H9 (cell line): ENCODE measurements around the gene HLX. TPM values are rescaled to one million over a fixed set of nuclear protein-coding genes. Genes with fewer than 3 reads are reported as not detected.

Source experiments
- DNase-seq: peaks from one replicate; pipeline ENCODE4 v3.0.0-alpha.2; 2017
- H2AFZ ChIP-seq: one replicate; pipeline ENCODE4 v1.6.1; 2013; ENCODE audit warnings: mild to moderate bottlenecking, low read length, control low read depth, moderate library complexity
- H2AK5ac ChIP-seq: 2 replicates; pipeline ENCODE4 v1.6.1; 2013; ENCODE audit warnings: low read length, control low read depth, mixed read lengths; ENCODE audit not compliant: insufficient read length
- H2BK120ac ChIP-seq: one replicate; pipeline ENCODE4 v1.6.1; 2013; ENCODE audit warnings: low read depth, mild to moderate bottlenecking, low read length, control low read depth, inconsistent platforms; ENCODE audit not compliant: poor library complexity, severe bottlenecking
- H2BK12ac ChIP-seq: 2 replicates; pipeline ENCODE4 v1.6.1; 2013; ENCODE audit warnings: low read length, control low read depth, mixed read lengths, low read depth; ENCODE audit not compliant: insufficient read length
- H2BK15ac ChIP-seq: 2 replicates; pipeline ENCODE4 v1.6.1; 2013; ENCODE audit warnings: low read depth, low read length, control low read depth
- H2BK20ac ChIP-seq: one replicate; pipeline ENCODE4 v1.6.1; 2013; ENCODE audit warnings: low read depth, mild to moderate bottlenecking, low read length, control low read depth, inconsistent platforms; ENCODE audit not compliant: poor library complexity, severe bottlenecking
- H2BK5ac ChIP-seq: 2 replicates; pipeline ENCODE4 v1.6.1; 2013; ENCODE audit warnings: low read length, control low read depth, mixed read lengths; ENCODE audit not compliant: insufficient read length
- H3K14ac ChIP-seq: 2 replicates; pipeline ENCODE4 v1.6.1; 2013; ENCODE audit warnings: low read length, control low read depth; ENCODE audit not compliant: insufficient read depth
- H3K18ac ChIP-seq: 2 replicates; pipeline ENCODE4 v1.6.1; 2013; ENCODE audit warnings: low read depth, mild to moderate bottlenecking, mixed read lengths, low read length, control low read depth; ENCODE audit not compliant: insufficient read length
- H3K23ac ChIP-seq: 2 replicates; pipeline ENCODE4 v1.6.1; 2013; ENCODE audit warnings: low read length, control low read depth, mixed read lengths, low read depth; ENCODE audit not compliant: insufficient read length
- H3K23me2 ChIP-seq: 2 replicates; pipeline ENCODE4 v1.6.1; 2013; ENCODE audit warnings: low read depth, mild to moderate bottlenecking, mixed read lengths, low read length, control low read depth; ENCODE audit not compliant: insufficient read length, poor library complexity, severe bottlenecking
- H3K27ac ChIP-seq: 2 replicates; pipeline ENCODE4 v1.5.1; 2013; ENCODE audit warnings: low read length, control low read depth, mixed read lengths, low read depth; ENCODE audit not compliant: insufficient read length
- H3K27me3 ChIP-seq: 2 replicates; pipeline ENCODE4 v1.6.1; 2013; ENCODE audit warnings: low read length, control low read depth, inconsistent platforms; ENCODE audit not compliant: insufficient read depth
- H3K4ac ChIP-seq: 2 replicates; pipeline ENCODE4 v1.6.1; 2013; ENCODE audit warnings: low read depth, mild to moderate bottlenecking, control low read depth, inconsistent platforms, low read length, moderate library complexity
- H3K4me1 ChIP-seq: 2 replicates; pipeline ENCODE4 v1.6.1; 2013; ENCODE audit warnings: low read length, control low read depth, inconsistent platforms; ENCODE audit not compliant: insufficient read depth
- H3K4me2 ChIP-seq: 2 replicates; pipeline ENCODE4 v1.6.1; 2013; ENCODE audit warnings: low read length, control low read depth, mixed read lengths; ENCODE audit not compliant: insufficient read length, insufficient read depth
- H3K56ac ChIP-seq: 2 replicates; pipeline ENCODE4 v1.6.1; 2013; ENCODE audit warnings: low read depth, mild to moderate bottlenecking, mixed read lengths, low read length, control low read depth; ENCODE audit not compliant: insufficient read length
- H3K79me1 ChIP-seq: 2 replicates; pipeline ENCODE4 v1.6.1; 2013; ENCODE audit warnings: low read depth, mild to moderate bottlenecking, moderate library complexity, low read length, control low read depth, inconsistent platforms; ENCODE audit not compliant: insufficient read depth, poor library complexity, severe bottlenecking
- H3K79me2 ChIP-seq: 2 replicates; pipeline ENCODE4 v1.6.1; 2013; ENCODE audit warnings: low read length, control low read depth, inconsistent platforms; ENCODE audit not compliant: insufficient read depth
- H3K9ac ChIP-seq: 2 replicates; pipeline ENCODE4 v1.6.1; 2013; ENCODE audit warnings: low read length, control low read depth, mixed read lengths; ENCODE audit not compliant: insufficient read length; ENCODE audit errors: extremely low read depth
- H3K9me3 ChIP-seq: one replicate; pipeline ENCODE4 v1.6.1; 2013; ENCODE audit warnings: low read depth, low read length, inconsistent platforms; ENCODE audit not compliant: control insufficient read depth
- H3T11ph ChIP-seq: one replicate; pipeline ENCODE4 v1.6.1; 2013; ENCODE audit warnings: mild to moderate bottlenecking, low read length, control low read depth, inconsistent platforms
- H4K20me1 ChIP-seq: one replicate; pipeline ENCODE4 v1.6.1; 2013; ENCODE audit not compliant: control insufficient read depth, insufficient read length, insufficient read depth
- H4K5ac ChIP-seq: 2 replicates; pipeline ENCODE4 v1.6.1; 2013; ENCODE audit warnings: low read depth, mild to moderate bottlenecking, mixed read lengths, low read length, control low read depth; ENCODE audit not compliant: insufficient read length
- H4K8ac ChIP-seq: replicated peaks from 2 replicates; pipeline ENCODE4 v1.6.1; 2013; ENCODE audit warnings: low read length, control low read depth, mixed read lengths, low read depth; ENCODE audit not compliant: insufficient read length
- H4K91ac ChIP-seq: 2 replicates; pipeline ENCODE4 v1.6.1; 2013; ENCODE audit warnings: low read depth, mild to moderate bottlenecking, moderate library complexity, mixed read lengths, low read length, control low read depth; ENCODE audit not compliant: insufficient read length
- H3K27ac Mint-ChIP-seq, 3 experiments: 2 replicates in 2 of 3; 3 replicates in 1 of 3; pipeline ENCODE4 v1.8.0; 2020 to 2021; ENCODE audit warnings: mixed read lengths in 3 of 3, mild to moderate bottlenecking in 1 of 3, moderate library complexity in 1 of 3
- H3K27me3 Mint-ChIP-seq: 2 replicates; pipeline ENCODE4 v1.8.0; 2021; ENCODE audit warnings: low read depth, mild to moderate bottlenecking, moderate library complexity, mixed read lengths
- H3K36me3 Mint-ChIP-seq, 3 experiments: 2 replicates in 2 of 3; 3 replicates in 1 of 3; pipeline ENCODE4 v1.8.0; 2020 to 2021; ENCODE audit warnings: low read depth in 3 of 3, mixed read lengths in 3 of 3; ENCODE audit not compliant: insufficient read depth in 1 of 3
- H3K4me1 Mint-ChIP-seq, 2 experiments: 2 replicates each; pipeline ENCODE4 v1.8.0; 2020; ENCODE audit warnings: mixed read lengths in 2 of 2
- H3K4me3 Mint-ChIP-seq, 2 experiments: 2 replicates in 1 of 2; 3 replicates in 1 of 2; pipeline ENCODE4 v1.8.0; 2020 to 2021; ENCODE audit warnings: mild to moderate bottlenecking in 2 of 2, mixed read lengths in 2 of 2, moderate library complexity in 1 of 2
- H3K9me3 Mint-ChIP-seq, 2 experiments: 2 replicates in 1 of 2; 3 replicates in 1 of 2; pipeline ENCODE4 v1.8.0; 2020; ENCODE audit warnings: mild to moderate bottlenecking in 2 of 2, mixed read lengths in 2 of 2, moderate library complexity in 1 of 2
- CTCF ChIP-seq: fragments of 200-600 bp; sonication (generic); conservative IDR thresholded peaks from 3 replicates; pipeline ENCODE4 v1.8.0; 2021; ENCODE audit warnings: antibody characterized with exemption, mild to moderate bottlenecking
- WGBS: extraction: QIAGEN DNeasy Blood & Tissue Kit; methylation state at CpG from one replicate; pipeline ENCODE4 v1.1.7; 2013; ENCODE audit warnings: missing lambda C conversion rate, low lambda C conversion rate, mixed read lengths; ENCODE audit not compliant: insufficient read length; ENCODE audit errors: extremely low coverage; 5-methylcytosine and 5-hydroxymethylcytosine counted together
- total RNA-seq: library from RNA; stranded (reverse); gene quantifications from 2 replicates; pipeline ENCODE4 v1.2.1, GENCODE V29; 2021

Gene HLX
- total RNA-seq, 1 experiment from 2014 or later = 0.37 TPM

GRCh38 chr1:220902916-220903315 lies 23.7 kb downstream of the HLX start:
- Histone ChIP-seq H4K8ac (no peak overlapping the region), H3K23me2 (no peaks in the 10 kb centered on the region), H2AK5ac (no peak overlapping the region), H3K23ac (no peak overlapping the region), H3K9me3 (no peaks in the 10 kb centered on the region), H3K4me1 (no peaks in the 10 kb centered on the region), H2BK20ac (no peak overlapping the region), H2BK5ac (no peak overlapping the region), H2AFZ (no peak overlapping the region), H2BK15ac (no peak overlapping the region), H3K27me3 (peaks cover 2% of the 10 kb centered on the region; the same call in 1 of the 2 replicates), H3K14ac (no peak overlapping the region), H3K56ac (no peak overlapping the region), H4K20me1 (no peaks in the 10 kb centered on the region), H3K4me2 (no peak overlapping the region), H4K91ac (no peak overlapping the region), H2BK12ac (no peak overlapping the region), H3K4ac (no peak overlapping the region), H3K9ac (no peak overlapping the region), H4K5ac (no peak overlapping the region), H3K18ac (no peak overlapping the region), H2BK120ac (no peak overlapping the region), H3K27ac (no peak overlapping the region), H3K79me2 (no peaks in the 10 kb centered on the region), H3K79me1 (no peaks in the 10 kb centered on the region), H3T11ph (no peak overlapping the region)
- TF ChIP-seq CTCF = no peak
- Mint-ChIP-seq H3K4me1 (peaks cover 7 to 11% of the 10 kb centered on the region in 2 experiments), H3K27me3 (peaks cover 77% of the 10 kb centered on the region), H3K4me3 (no peak overlapping the region), H3K27ac (no peak overlapping the region), H3K9me3 (peaks cover 0 to 2% of the 10 kb centered on the region in 2 experiments; a peak in 1 of 5 replicates), H3K36me3 (no peaks in the 10 kb centered on the region)
- no peak for DNase-seq
- no CpG with 5 or more reads among the region's 1 CpG for WGBS
